ENCODE measurements around the gene CDH23. TPM values are rescaled to one million over a fixed set of nuclear protein-coding genes. Genes with fewer than 3 reads are reported as not detected.

CDH23 gene
- total RNA-seq, 1 experiment from 2014 or later = 0.34 TPM

- H3K4me1 ChIP-seq = no peaks in the 10 kb centered on the region
- no peak for TF ChIP-seq CTCF (IDR thresholded peaks at IDR 0.05; ENCODE audit: insufficient read depth in 1 of 2, low read depth in 1 of 2, low read length in 1 of 2, severe bottlenecking in 1 of 2, unreplicated experiment in 1 of 2)
- no peaks in the 10 kb centered on the region for H3K27me3 ChIP-seq (replicated peaks; ENCODE audit: control insufficient read depth, insufficient read depth, low read length)
- H3K27me3 Mint-ChIP-seq (ENCODE audit: insufficient read depth, unreplicated experiment) = no peaks in the 10 kb centered on the region
- H3K9me3 Mint-ChIP-seq (ENCODE audit: unreplicated experiment) = no peaks in the 10 kb centered on the region
- intact Hi-C loops (cut with micrococcal nuclease; ENCODE audit: unreplicated experiment) = no loop called here
- H3K9me3 ChIP-seq = no peaks in the 10 kb centered on the region
- CTCF ChIA-PET = interaction anchor here (1.6 kb wide), 1 partner anchor 56 kb away, joined by 4 read pairs; the partner anchor contains the start of gene VSIR
- no peaks in the 10 kb centered on the region for H3K4me1 Mint-ChIP-seq (ENCODE audit: low read depth, unreplicated experiment)
- no peak for DNase-seq
- POLR2A ChIA-PET = no interaction called here
- no TSS peak for BruUV-seq (replicated peaks)
- H3K4me3 ChIP-seq (ENCODE audit: low read depth, low read length) = no peak overlapping the region
- no peak overlapping the region for H3K4me3 Mint-ChIP-seq (ENCODE audit: unreplicated experiment)
- H3K36me3 ChIP-seq (ENCODE audit: control insufficient read depth, insufficient read depth, low read length) = peaks cover 18% of the 10 kb centered on the region
- H3K36me3 Mint-ChIP-seq (ENCODE audit: insufficient read depth, unreplicated experiment) = peaks cover 96% of the 10 kb centered on the region
- no peak overlapping the region for H3K27ac Mint-ChIP-seq (ENCODE audit: unreplicated experiment)
Observed at GRCh38 chr10:71829171-71829570, 432.5 kb downstream of the CDH23 start.

GRCh38 chr10:71829896-71830295 is 433.2 kb downstream of the CDH23 start:
- H3K9me3 ChIP-seq = no peaks in the 10 kb centered on the region
- no peak for DNase-seq
- Mint-ChIP-seq H3K27ac (ENCODE audit: unreplicated experiment) (no peak overlapping the region), H3K27me3 (ENCODE audit: insufficient read depth, unreplicated experiment) (no peaks in the 10 kb centered on the region), H3K9me3 (ENCODE audit: unreplicated experiment) (no peaks in the 10 kb centered on the region), H3K4me3 (ENCODE audit: unreplicated experiment) (no peak overlapping the region), H3K4me1 (ENCODE audit: low read depth, unreplicated experiment) (no peaks in the 10 kb centered on the region), H3K36me3 (ENCODE audit: insufficient read depth, unreplicated experiment) (peaks cover 96% of the 10 kb centered on the region)
- POLR2A ChIA-PET = interaction anchor here (1.4 kb wide), 1 partner anchor 21 kb away, joined by 3 read pairs; the partner anchor contains the start of gene PSAP
- no peak overlapping the region for H3K4me3 ChIP-seq (ENCODE audit: low read depth, low read length)
- intact Hi-C loops (cut with micrococcal nuclease; ENCODE audit: unreplicated experiment) = no loop called here
- CTCF ChIA-PET = interaction anchor here (1.4 to 1.6 kb wide), 2 partner anchors 56 to 67 kb away, joined by 3 to 4 read pairs; partner anchors contain the start of gene VSIR
- no TSS peak for BruUV-seq (replicated peaks)
- H3K27me3 ChIP-seq (replicated peaks; ENCODE audit: control insufficient read depth, insufficient read depth, low read length) = no peaks in the 10 kb centered on the region
- H3K4me1 ChIP-seq = no peaks in the 10 kb centered on the region
- H3K36me3 ChIP-seq (ENCODE audit: control insufficient read depth, insufficient read depth, low read length) = peaks cover 18% of the 10 kb centered on the region
- TF ChIP-seq CTCF (IDR thresholded peaks at IDR 0.05; ENCODE audit: insufficient read depth in 1 of 2, low read depth in 1 of 2, low read length in 1 of 2, severe bottlenecking in 1 of 2, unreplicated experiment in 1 of 2) = no peak

- no peaks in the 10 kb centered on the region for H3K27me3 ChIP-seq (replicated peaks; ENCODE audit: control insufficient read depth, insufficient read depth, low read length)
- no peaks in the 10 kb centered on the region for H3K27me3 Mint-ChIP-seq (ENCODE audit: insufficient read depth, unreplicated experiment)
- BruUV-seq (replicated peaks) = no TSS peak
- H3K9me3 ChIP-seq = no peaks in the 10 kb centered on the region
- peaks cover 4% of the 10 kb centered on the region; the same call in 1 of the 2 replicates for H3K4me1 ChIP-seq
- no peak for TF ChIP-seq CTCF (IDR thresholded peaks at IDR 0.05; ENCODE audit: insufficient read depth in 1 of 2, low read depth in 1 of 2, low read length in 1 of 2, severe bottlenecking in 1 of 2, unreplicated experiment in 1 of 2)
- no peak for DNase-seq
- peaks cover 2% of the 10 kb centered on the region for H3K4me1 Mint-ChIP-seq (ENCODE audit: low read depth, unreplicated experiment)
- H3K36me3 ChIP-seq (ENCODE audit: control insufficient read depth, insufficient read depth, low read length) = peaks cover 18% of the 10 kb centered on the region
- no peaks in the 10 kb centered on the region for H3K9me3 Mint-ChIP-seq (ENCODE audit: unreplicated experiment)
- no peak overlapping the region for H3K4me3 ChIP-seq (ENCODE audit: low read depth, low read length)
- intact Hi-C loops (cut with micrococcal nuclease; ENCODE audit: unreplicated experiment) = no loop called here
- POLR2A ChIA-PET = interaction anchor here (1.4 kb wide), 1 partner anchor 20 kb away, joined by 3 read pairs; the partner anchor contains the start of gene PSAP
- H3K27ac Mint-ChIP-seq (ENCODE audit: unreplicated experiment) = no peak overlapping the region
- CTCF ChIA-PET = interaction anchor here (0.6 to 1.6 kb wide), 3 partner anchors 57 to 1699 kb away, joined by 3 to 4 read pairs (median 3); partner anchors contain the start of gene VSIR
- H3K36me3 Mint-ChIP-seq (ENCODE audit: insufficient read depth, unreplicated experiment) = peaks cover 91% of the 10 kb centered on the region
- H3K4me3 Mint-ChIP-seq (ENCODE audit: unreplicated experiment) = no peak overlapping the region
Observed at GRCh38 chr10:71830726-71831125, 434.0 kb downstream of the CDH23 start.

Measured in Caco-2 (cell line).